Activated CD4-positive, alpha-beta T cell treated with anti-CD3 and anti-CD28 coated beads, Interleukin-2, amount 10 ng/mL, durations not matched to agents 24 days and 14 days (primary cell): ENCODE results near the gene DLGAP1. TPM values are rescaled to one million over a fixed set of nuclear protein-coding genes. Genes with fewer than 3 reads are reported as not detected.
"Not testable (repeated sequence)": the region's sequence is repeated elsewhere in the genome, so short reads cannot be mapped to it uniquely, and the experiment has no call there.

ENCODE experiments used
- DNase-seq: peaks from one replicate; pipeline ENCODE4 v3.0.0; 2022
- H3K27ac Mint-ChIP-seq: one replicate; pipeline ENCODE4 v1.8.0; 2022; ENCODE audit warnings: mild to moderate bottlenecking, mixed read lengths
- H3K27me3 Mint-ChIP-seq: one replicate; pipeline ENCODE4 v1.8.0; 2022; ENCODE audit warnings: mixed read lengths
- H3K36me3 Mint-ChIP-seq: one replicate; pipeline ENCODE4 v1.8.0; 2022; ENCODE audit warnings: low read depth, mild to moderate bottlenecking, mixed read lengths
- H3K4me1 Mint-ChIP-seq: one replicate; pipeline ENCODE4 v1.8.0; 2021; ENCODE audit warnings: mixed read lengths
- H3K4me3 Mint-ChIP-seq: one replicate; pipeline ENCODE4 v1.8.0; 2022; ENCODE audit warnings: mild to moderate bottlenecking, moderate library complexity, mixed read lengths
- H3K9me3 Mint-ChIP-seq: one replicate; pipeline ENCODE4 v1.8.0; 2021; ENCODE audit warnings: mixed read lengths
- intact Hi-C: fragments of 100-400 bp; cut with micrococcal nuclease; formaldehyde crosslinking; loops from one replicate; pipeline ENCODE4 v1.15.1; 2023
- total RNA-seq: library from RNA; stranded (reverse); gene quantifications from 2 replicates; pipeline ENCODE4 v1.2.3, GENCODE V29; 2022

DLGAP1 gene
- total RNA-seq, 1 donor from 2014 or later, result 1.5 TPM

- Mint-ChIP-seq H3K27ac (no peak overlapping the region), H3K4me1 (peaks cover 20% of the 10 kb centered on the region), H3K9me3 (peaks cover 3% of the 10 kb centered on the region), H3K4me3 (no peak overlapping the region), H3K27me3 (no peaks in the 10 kb centered on the region), H3K36me3 (peaks cover 11% of the 10 kb centered on the region)
- intact Hi-C loops, result loop anchor here (1.0 to 10.0 kb wide), 7 partner anchors 20 to 960 kb away; partner anchors contain the start of gene MYL12B
- DNase-seq, result peak; percentile 82
These were observed 850.4 kb downstream of the DLGAP1 start for GRCh38 chr18:3604498-3605408.

GRCh38 chr18:3604235-3604497 lies 850.9 kb downstream of the DLGAP1 start:
- H3K4me1 Mint-ChIP-seq, result peaks cover 20% of the 10 kb centered on the region
- no peak for DNase-seq
- no peaks in the 10 kb centered on the region for H3K27me3 Mint-ChIP-seq
- no peaks in the 10 kb centered on the region for H3K9me3 Mint-ChIP-seq
- intact Hi-C loops, result loop anchor here (1.0 to 10.0 kb wide), 7 partner anchors 20 to 959 kb away; partner anchors contain the start of gene MYL12B
- H3K36me3 Mint-ChIP-seq, result peaks cover 7% of the 10 kb centered on the region
- no peak overlapping the region for H3K4me3 Mint-ChIP-seq
- H3K27ac Mint-ChIP-seq, result no peak overlapping the region

GRCh38 chr18:3603421-3604234 lies 851.5 kb downstream of the DLGAP1 start:
- Mint-ChIP-seq H3K4me1 (peaks cover 20% of the 10 kb centered on the region), H3K27ac (no peak overlapping the region)

GRCh38 chr18:3601106-3601755 lies 853.9 kb downstream of the DLGAP1 start:
- H3K27me3 Mint-ChIP-seq, H3K27ac Mint-ChIP-seq, H3K9me3 Mint-ChIP-seq, H3K4me3 Mint-ChIP-seq, DNase-seq: not testable (repeated sequence)
- Mint-ChIP-seq H3K4me1 (peaks cover 22% of the 10 kb centered on the region), H3K36me3 (peaks cover 20% of the 10 kb centered on the region)
- intact Hi-C loops, result loop anchor here (5.0 to 10.0 kb wide), 2 partner anchors 644 to 956 kb away; no protein-coding TSS in a partner anchor

More at GRCh38 chr18:3603421-3604234, 851.5 kb downstream of the DLGAP1 start:
- H3K36me3 Mint-ChIP-seq, result peaks cover 7% of the 10 kb centered on the region
- no peaks in the 10 kb centered on the region for H3K27me3 Mint-ChIP-seq
- intact Hi-C loops, result loop anchor here (1.0 to 10.0 kb wide), 8 partner anchors 8 to 959 kb away; partner anchors contain the start of gene MYL12B
- no peaks in the 10 kb centered on the region for H3K9me3 Mint-ChIP-seq
- DNase-seq, result peak; percentile 74
- no peak overlapping the region for H3K4me3 Mint-ChIP-seq

GRCh38 chr18:3599861-3600260 lies 855.2 kb downstream of the DLGAP1 start:
- H3K27ac Mint-ChIP-seq, result no peak overlapping the region
- no peaks in the 10 kb centered on the region for H3K9me3 Mint-ChIP-seq
- peaks cover 22% of the 10 kb centered on the region for H3K36me3 Mint-ChIP-seq
- intact Hi-C loops, result loop anchor here (5.0 to 10.0 kb wide), 4 partner anchors 535 to 955 kb away; no protein-coding TSS in a partner anchor
- DNase-seq, result no peak
- peaks cover 33% of the 10 kb centered on the region for H3K4me1 Mint-ChIP-seq
- H3K4me3 Mint-ChIP-seq, result no peak overlapping the region
- no peaks in the 10 kb centered on the region for H3K27me3 Mint-ChIP-seq

GRCh38 chr18:3599195-3599594 lies 855.9 kb downstream of the DLGAP1 start:
- intact Hi-C loops, result loop anchor here (5.0 to 10.0 kb wide), 2 partner anchors 534 to 627 kb away; no protein-coding TSS in a partner anchor
- Mint-ChIP-seq H3K27me3 (no peaks in the 10 kb centered on the region), H3K9me3 (no peaks in the 10 kb centered on the region), H3K4me3 (no peak overlapping the region), H3K4me1 (peaks cover 33% of the 10 kb centered on the region), H3K36me3 (peaks cover 22% of the 10 kb centered on the region), H3K27ac (peak overlapping the region; percentile 25)
- no peak for DNase-seq

GRCh38 chr18:3598581-3598980 lies 856.5 kb downstream of the DLGAP1 start:
- Mint-ChIP-seq H3K4me3 (no peak overlapping the region), H3K4me1 (peaks cover 35% of the 10 kb centered on the region), H3K36me3 (peaks cover 22% of the 10 kb centered on the region), H3K27ac (no peak overlapping the region), H3K9me3 (no peaks in the 10 kb centered on the region), H3K27me3 (no peaks in the 10 kb centered on the region)
- intact Hi-C loops, result loop anchor here (5.0 to 10.0 kb wide), 2 partner anchors 534 to 626 kb away; no protein-coding TSS in a partner anchor
- no peak for DNase-seq

GRCh38 chr18:3597409-3598357 lies 857.4 kb downstream of the DLGAP1 start:
- DNase-seq, result no peak
- intact Hi-C loops, result loop anchor here (5.0 to 10.0 kb wide), 2 partner anchors 533 to 625 kb away; no protein-coding TSS in a partner anchor
- Mint-ChIP-seq H3K36me3 (peaks cover 22% of the 10 kb centered on the region), H3K4me1 (peaks cover 44% of the 10 kb centered on the region), H3K27ac (peak overlapping the region; percentile 97), H3K4me3 (peak overlapping the region; percentile 89), H3K9me3 (no peaks in the 10 kb centered on the region), H3K27me3 (no peaks in the 10 kb centered on the region)

- no peaks in the 10 kb centered on the region for H3K27me3 Mint-ChIP-seq
- peak overlapping the region; percentile 97 for H3K27ac Mint-ChIP-seq
- intact Hi-C loops, result loop anchor here (5.0 to 10.0 kb wide), 2 partner anchors 532 to 625 kb away; no protein-coding TSS in a partner anchor
- peak; percentile 80 for DNase-seq
- H3K36me3 Mint-ChIP-seq, result peaks cover 19% of the 10 kb centered on the region
- H3K4me1 Mint-ChIP-seq, result peaks cover 42% of the 10 kb centered on the region
- H3K9me3 Mint-ChIP-seq, result no peaks in the 10 kb centered on the region
- H3K4me3 Mint-ChIP-seq, result peak overlapping the region; percentile 89
These were observed 858.3 kb downstream of the DLGAP1 start for GRCh38 chr18:3596637-3597384.

- DNase-seq, result no peak
- intact Hi-C loops, result loop anchor here (5.0 to 10.0 kb wide), 2 partner anchors 531 to 624 kb away; no protein-coding TSS in a partner anchor
- Mint-ChIP-seq H3K27ac (peak overlapping the region; percentile 97), H3K4me3 (peak overlapping the region; percentile 89), H3K27me3 (no peaks in the 10 kb centered on the region), H3K9me3 (no peaks in the 10 kb centered on the region), H3K4me1 (peaks cover 42% of the 10 kb centered on the region), H3K36me3 (peaks cover 19% of the 10 kb centered on the region)
These were observed 858.8 kb downstream of the DLGAP1 start for GRCh38 chr18:3596324-3596636.

- no peaks in the 10 kb centered on the region for H3K27me3 Mint-ChIP-seq
- peaks cover 42% of the 10 kb centered on the region for H3K4me1 Mint-ChIP-seq
- peak overlapping the region; percentile 89 for H3K4me3 Mint-ChIP-seq
- peak overlapping the region; percentile 97 for H3K27ac Mint-ChIP-seq
- H3K9me3 Mint-ChIP-seq, result no peaks in the 10 kb centered on the region
- intact Hi-C loops, result loop anchor here (1.0 to 10.0 kb wide), 13 partner anchors 8 to 623 kb away; no protein-coding TSS in a partner anchor
- peaks cover 19% of the 10 kb centered on the region for H3K36me3 Mint-ChIP-seq
- peak; percentile 76 for DNase-seq
These were observed 859.5 kb downstream of the DLGAP1 start for GRCh38 chr18:3595369-3596273.
